Transverse colon (tissue), 4 donors: Measurements from ENCODE around the gene LDLRAD4.

Experiments used
- CTCF ChIP-seq, 5 experiments: fragments of 200-600 bp in 3 of 5; fragments of 450-650 bp in 2 of 5; sonication (generic) in 3 of 5; IDR thresholded peaks; 1 replicate in 2 of 5; 2 replicates in 3 of 5; pipeline ENCODE4 v1.5.1; 2016 to 2017; ENCODE audit warnings: antibody characterized with exemption in 5 of 5, inconsistent platforms in 3 of 5, mild to moderate bottlenecking in 2 of 5, moderate library complexity in 1 of 5
- POLR2A ChIP-seq: fragments of 450-650 bp; IDR thresholded peaks from one replicate; pipeline ENCODE4 v1.6.1; 2016; ENCODE audit warnings: antibody characterized with exemption, mild to moderate bottlenecking, moderate library complexity
- POLR2AphosphoS5 ChIP-seq, 3 donors: sonication (generic); formaldehyde crosslinking; IDR thresholded peaks; one replicate each; pipeline ENCODE4 v1.6.1; 2016; ENCODE audit warnings: antibody characterized with exemption in 3 of 3

GRCh38 chr18:13530033-13530878, 311.7 kb downstream of the LDLRAD4 start:
- no peak for TF ChIP-seq CTCF (IDR thresholded peaks at IDR 0.05)
- no peak for TF ChIP-seq POLR2A
- no peak for TF ChIP-seq POLR2AphosphoS5 (IDR thresholded peaks at IDR 0.05)
